Calu3 (cell line): ENCODE data around the gene NHERF2. TPM values are rescaled to one million over a fixed set of nuclear protein-coding genes. Genes with fewer than 3 reads are reported as not detected.

Source experiments
- BruUV-seq: library from RNA; stranded (reverse); fragments of 400-500 nt; replicated peaks from 2 replicates; lab custom pipeline; 2021; lab: Mats Ljungman, UMichigan
- CTCF ChIA-PET: fragments of 300-600 bp; sonication (Branson Sonifier 250); formaldehyde crosslinking; loops from one replicate; lab custom pipeline; 2022; ENCODE audit warnings: antibody characterized with exemption; lab: Charles Lee
- DNase-seq: peaks from one replicate; pipeline ENCODE4 v3.0.0; 2022
- H3K27ac Mint-ChIP-seq: one replicate; pipeline ENCODE4 v1.8.0; 2022; ENCODE audit warnings: mixed read lengths; ENCODE audit not compliant: unreplicated experiment
- H3K27me3 Mint-ChIP-seq: one replicate; pipeline ENCODE4 v1.8.0; 2022; ENCODE audit warnings: mixed read lengths; ENCODE audit not compliant: unreplicated experiment
- H3K36me3 Mint-ChIP-seq: one replicate; pipeline ENCODE4 v1.8.0; 2022; ENCODE audit warnings: mild to moderate bottlenecking, moderate library complexity, mixed read lengths; ENCODE audit not compliant: insufficient read depth, unreplicated experiment
- H3K4me1 Mint-ChIP-seq: one replicate; pipeline ENCODE4 v1.8.0; 2022; ENCODE audit warnings: mild to moderate bottlenecking, low read depth, mixed read lengths; ENCODE audit not compliant: unreplicated experiment
- H3K4me3 Mint-ChIP-seq: one replicate; pipeline ENCODE4 v1.8.0; 2022; ENCODE audit warnings: mild to moderate bottlenecking, low read depth, moderate library complexity, mixed read lengths; ENCODE audit not compliant: unreplicated experiment
- H3K9me3 Mint-ChIP-seq: one replicate; pipeline ENCODE4 v1.8.0; 2022; ENCODE audit warnings: low read depth, mixed read lengths; ENCODE audit not compliant: unreplicated experiment
- CTCF ChIP-seq: fragments of 200-600 bp; IDR thresholded peaks from one replicate; pipeline ENCODE4 v1.8.0; 2022; ENCODE audit warnings: antibody characterized with exemption; ENCODE audit not compliant: unreplicated experiment
- intact Hi-C: fragments of 100-400 bp; cut with micrococcal nuclease; formaldehyde crosslinking; loops from one replicate; pipeline ENCODE4 v1.10.0; 2022; ENCODE audit not compliant: unreplicated experiment
- total RNA-seq: library from RNA; stranded (reverse); gene quantifications from 2 replicates; pipeline ENCODE4 v1.2.3, GENCODE V29; 2022

NHERF2 gene
- total RNA-seq, 1 experiment from 2014 or later = 15.7 TPM

GRCh38 chr16:1992704-1993317 lies 33.9 kb upstream of the NHERF2 start:
- no peak for TF ChIP-seq CTCF
- Mint-ChIP-seq H3K27me3 (no peaks in the 10 kb centered on the region), H3K27ac (no peak overlapping the region), H3K36me3 (peaks cover 54% of the 10 kb centered on the region), H3K9me3 (no peaks in the 10 kb centered on the region), H3K4me3 (no peak overlapping the region), H3K4me1 (peaks cover 17% of the 10 kb centered on the region)
- DNase-seq = no peak
- intact Hi-C loops = no loop called here
- CTCF ChIA-PET = no interaction called here
- no TSS peak for BruUV-seq

GRCh38 chr16:1993731-1994131 lies 33.0 kb upstream of the NHERF2 start:
- H3K4me1 Mint-ChIP-seq = peaks cover 17% of the 10 kb centered on the region
- peak overlapping the region; percentile 12 for H3K4me3 Mint-ChIP-seq
- no peak overlapping the region for H3K27ac Mint-ChIP-seq
- no peak for DNase-seq
- TF ChIP-seq CTCF = no peak
- H3K27me3 Mint-ChIP-seq = no peaks in the 10 kb centered on the region
- CTCF ChIA-PET = interaction anchor here (1.5 kb wide), 1 partner anchor 8 kb away, joined by 4 read pairs; no protein-coding TSS in a partner anchor
- H3K9me3 Mint-ChIP-seq = no peaks in the 10 kb centered on the region
- peaks cover 54% of the 10 kb centered on the region for H3K36me3 Mint-ChIP-seq
- intact Hi-C loops = no loop called here
- BruUV-seq = no TSS peak

- H3K36me3 Mint-ChIP-seq = peaks cover 57% of the 10 kb centered on the region
- CTCF ChIA-PET = interaction anchor here (0.5 kb wide), 1 partner anchor 93 kb away, joined by 3 read pairs; no protein-coding TSS in a partner anchor
These were observed 29.0 kb upstream of the NHERF2 start for GRCh38 chr16:1997494-1998359.

DNA sequence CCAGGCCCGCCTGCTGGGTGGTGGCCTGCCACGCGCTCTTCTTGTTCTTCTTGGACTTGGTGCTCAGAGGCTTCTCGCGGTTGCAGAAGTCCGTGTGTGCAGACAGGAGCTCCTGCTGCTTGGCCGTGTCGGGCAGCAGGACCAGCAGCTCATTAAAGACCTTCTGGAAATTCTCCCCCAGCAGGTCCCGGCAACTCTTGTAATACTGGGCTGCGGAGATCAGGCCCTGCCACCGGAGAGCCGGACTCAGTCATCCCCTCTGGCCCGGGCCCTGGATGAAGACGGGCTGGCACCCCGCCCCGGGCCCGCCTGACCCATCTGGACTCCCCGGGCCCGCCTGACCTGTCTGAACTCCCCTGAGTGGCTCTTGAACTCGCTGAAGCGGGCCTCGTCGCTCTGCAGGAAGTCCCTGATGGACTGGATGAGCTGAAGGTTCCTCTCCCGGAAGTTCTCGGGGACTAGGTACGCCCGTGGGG lies 28.3 kb upstream of the NHERF2 start:
- Mint-ChIP-seq H3K27ac (no peak overlapping the region), H3K4me1 (peaks cover 17% of the 10 kb centered on the region), H3K27me3 (no peaks in the 10 kb centered on the region), H3K9me3 (no peaks in the 10 kb centered on the region), H3K4me3 (no peak overlapping the region), H3K36me3 (peaks cover 57% of the 10 kb centered on the region)
- intact Hi-C loops = no loop called here
- no peak for TF ChIP-seq CTCF
- no TSS peak for BruUV-seq
- CTCF ChIA-PET = no interaction called here
- no peak for DNase-seq

More at GRCh38 chr16:1997494-1998359, 29.0 kb upstream of the NHERF2 start:
- TSS peak; percentile 22 for BruUV-seq
- Mint-ChIP-seq H3K4me3 (no peak overlapping the region), H3K9me3 (no peaks in the 10 kb centered on the region), H3K27me3 (no peaks in the 10 kb centered on the region), H3K4me1 (peaks cover 17% of the 10 kb centered on the region), H3K27ac (no peak overlapping the region)
- intact Hi-C loops = no loop called here
- TF ChIP-seq CTCF = no peak
- DNase-seq = no peak
